Stimulated activated CD8-positive, alpha-beta memory T cell treated with anti-CD3 and anti-CD28 coated beads, Interleukin-4, amount 100 ng/mL, for 24 hours (primary cell): Measurements from ENCODE around the gene GJB4.

Experiments
- DNase-seq: peaks from one replicate; pipeline ENCODE4 v3.0.0-alpha.2; 2020; ENCODE audit warnings: low read depth

The GJB4 gene

DNA sequence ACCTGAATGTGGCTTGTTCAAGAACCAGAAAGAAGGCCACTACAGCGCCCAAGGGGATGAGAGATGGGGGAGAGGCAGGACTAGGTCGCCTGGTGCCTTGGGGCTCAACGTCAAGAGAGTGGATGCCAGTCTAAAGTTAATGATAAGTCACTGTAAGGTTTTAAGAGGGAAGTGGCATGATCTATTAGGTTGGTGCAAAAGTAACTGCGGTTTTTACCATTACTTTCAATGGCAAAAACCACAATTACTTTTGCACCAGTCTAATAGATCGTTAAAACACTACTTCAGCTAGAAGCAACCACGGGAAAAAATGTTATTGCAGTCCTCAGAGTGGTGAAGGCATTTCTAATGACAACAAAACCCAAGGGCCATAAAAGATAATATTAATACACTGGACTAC lies 18.8 kb downstream of the GJB4 start:
- no peak for DNase-seq

DNA sequence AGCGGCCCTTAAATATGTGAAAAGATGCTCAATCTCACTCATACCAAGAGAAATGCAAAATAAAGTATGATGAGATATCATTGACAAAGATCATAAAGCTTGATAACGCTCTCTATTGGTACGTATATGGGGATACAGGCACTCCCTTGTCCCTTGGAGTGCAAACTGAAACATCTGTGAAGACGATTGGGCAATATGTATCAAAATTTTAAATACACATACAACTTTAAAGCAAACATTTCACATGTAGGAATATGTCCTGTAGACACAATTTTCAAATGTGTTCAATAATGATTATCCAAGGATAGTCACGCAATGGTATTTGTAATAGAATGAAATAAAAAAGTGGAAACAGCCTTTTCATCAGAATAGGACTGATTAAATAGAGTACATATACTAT lies 19.5 kb downstream of the GJB4 start:
- no peak for DNase-seq

DNA sequence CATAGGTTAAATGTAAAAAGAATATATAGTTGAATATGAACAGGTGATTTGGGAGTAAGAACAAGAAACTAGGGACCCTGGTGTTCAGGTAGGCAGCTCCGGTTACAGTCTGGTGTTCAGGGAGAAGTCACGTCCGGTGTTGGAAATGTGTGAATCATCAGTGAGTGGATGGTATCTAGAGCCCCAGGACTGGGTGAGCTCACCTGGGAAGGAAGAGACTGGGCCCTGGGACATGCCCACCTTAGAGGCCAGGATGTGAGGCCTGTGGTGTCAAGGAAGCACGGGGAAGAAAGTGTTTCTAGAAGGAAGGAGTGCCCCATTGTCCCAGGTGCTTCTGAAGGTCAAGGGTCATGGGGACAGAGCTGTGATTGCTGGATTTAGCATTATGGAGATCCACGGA lies 20.0 kb downstream of the GJB4 start:
- no peak for DNase-seq

GRCh38 chr1:34779962-34780361 lies 20.4 kb downstream of the GJB4 start:
- DNase-seq = no peak

DNA sequence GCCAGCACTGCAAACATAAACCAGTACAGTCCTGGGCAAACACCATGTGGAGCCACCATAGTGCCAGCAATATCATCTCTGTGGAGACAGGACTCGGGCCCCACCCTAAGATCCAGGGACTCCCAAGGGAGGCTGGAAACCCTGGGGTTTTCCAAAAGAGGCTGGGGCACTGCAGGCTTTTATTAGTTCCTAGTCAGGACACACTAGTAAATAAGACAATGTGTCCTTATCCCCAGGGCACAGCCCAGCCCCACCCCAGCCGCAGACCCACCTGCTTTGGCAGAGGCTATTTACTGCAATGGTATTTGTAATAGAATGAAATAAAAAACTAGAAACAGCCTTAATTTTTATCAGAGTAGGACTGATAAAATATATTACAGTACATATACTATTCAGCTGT lies 21.0 kb downstream of the GJB4 start:
- no peak for DNase-seq

DNA sequence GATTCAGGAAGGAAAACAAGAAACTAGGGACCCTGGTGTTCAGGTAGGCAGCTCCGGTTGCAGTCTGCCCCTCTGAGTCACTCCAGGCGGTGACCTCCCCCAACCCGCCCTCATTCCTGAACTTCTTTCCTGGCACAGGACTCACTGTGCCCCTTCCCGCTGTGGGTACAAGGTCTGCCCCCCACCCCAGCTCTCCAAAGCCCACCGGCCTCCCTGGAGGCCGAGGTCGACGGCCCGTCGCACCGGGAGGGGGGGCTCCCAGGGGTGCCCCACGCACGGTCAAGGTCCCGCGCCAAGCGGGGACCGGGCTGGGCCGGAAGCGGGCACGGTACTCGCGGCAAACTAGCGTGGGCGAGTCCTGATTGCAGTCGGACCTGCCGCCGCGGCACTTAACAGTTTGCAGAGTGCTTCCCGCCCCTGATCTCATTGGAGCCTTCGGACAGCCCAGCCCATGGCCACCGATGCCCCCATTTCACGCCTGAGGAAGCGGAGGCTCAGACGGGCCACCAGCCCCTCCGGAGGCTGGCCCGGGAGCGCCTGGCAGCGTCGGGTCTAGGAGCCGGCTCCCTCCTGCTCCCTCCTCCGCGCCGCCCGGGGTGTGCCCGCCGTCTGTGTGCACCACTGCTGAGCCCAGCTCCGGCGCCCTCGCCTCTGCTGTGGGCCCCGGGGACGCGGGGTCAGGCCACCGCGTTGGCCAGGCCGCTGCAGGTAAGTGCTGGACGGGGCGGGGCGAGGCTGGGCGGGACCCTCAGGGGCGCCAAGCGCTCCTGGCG lies 21.7 kb downstream of the GJB4 start, which contains the start of gene GJB3:
GJB3 (plus strand) TSS at position 144 of the 773 bp plus-strand sequence. CDS start 3,549 bp downstream, outside the sequence.
- DNase-seq = no peak

DNA sequence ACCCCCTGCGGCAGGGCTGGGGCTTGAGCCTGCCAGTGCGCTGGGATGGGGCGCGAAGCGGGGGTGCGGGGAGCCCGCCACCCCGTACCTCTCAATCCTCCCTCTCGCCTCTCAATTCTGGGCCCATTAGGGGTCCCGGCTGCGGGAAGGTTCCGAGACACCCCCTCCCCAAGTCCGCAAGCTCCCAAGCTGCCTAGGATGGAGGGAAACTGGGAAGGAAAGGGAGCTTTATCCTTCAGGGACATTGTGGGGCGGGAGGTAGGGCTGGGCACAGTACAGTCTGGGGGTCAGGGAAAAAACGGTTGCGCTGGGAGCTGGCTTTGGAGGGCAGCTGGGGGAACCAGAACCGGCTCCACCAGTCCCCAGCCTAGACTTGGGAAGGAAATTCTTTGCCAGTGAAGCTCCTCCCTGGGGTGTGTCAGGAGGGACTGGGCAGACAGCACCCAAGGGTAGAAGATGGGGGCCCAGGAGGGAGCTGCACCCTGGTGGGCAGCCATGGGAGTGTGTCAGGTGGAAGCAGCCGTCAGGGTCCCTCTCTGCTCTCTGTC lies 22.4 kb downstream of the GJB4 start:
- no peak for DNase-seq

DNA sequence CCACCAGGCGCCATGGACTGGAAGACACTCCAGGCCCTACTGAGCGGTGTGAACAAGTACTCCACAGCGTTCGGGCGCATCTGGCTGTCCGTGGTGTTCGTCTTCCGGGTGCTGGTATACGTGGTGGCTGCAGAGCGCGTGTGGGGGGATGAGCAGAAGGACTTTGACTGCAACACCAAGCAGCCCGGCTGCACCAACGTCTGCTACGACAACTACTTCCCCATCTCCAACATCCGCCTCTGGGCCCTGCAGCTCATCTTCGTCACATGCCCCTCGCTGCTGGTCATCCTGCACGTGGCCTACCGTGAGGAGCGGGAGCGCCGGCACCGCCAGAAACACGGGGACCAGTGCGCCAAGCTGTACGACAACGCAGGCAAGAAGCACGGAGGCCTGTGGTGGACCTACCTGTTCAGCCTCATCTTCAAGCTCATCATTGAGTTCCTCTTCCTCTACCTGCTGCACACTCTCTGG lies 25.2 kb downstream of the GJB4 start:
- DNase-seq = no peak

GRCh38 chr1:34785231-34785874 lies 25.8 kb downstream of the GJB4 start:
- DNase-seq = no peak

GRCh38 chr1:34785875-34786470 lies 26.4 kb downstream of the GJB4 start:
- DNase-seq = no peak

DNA sequence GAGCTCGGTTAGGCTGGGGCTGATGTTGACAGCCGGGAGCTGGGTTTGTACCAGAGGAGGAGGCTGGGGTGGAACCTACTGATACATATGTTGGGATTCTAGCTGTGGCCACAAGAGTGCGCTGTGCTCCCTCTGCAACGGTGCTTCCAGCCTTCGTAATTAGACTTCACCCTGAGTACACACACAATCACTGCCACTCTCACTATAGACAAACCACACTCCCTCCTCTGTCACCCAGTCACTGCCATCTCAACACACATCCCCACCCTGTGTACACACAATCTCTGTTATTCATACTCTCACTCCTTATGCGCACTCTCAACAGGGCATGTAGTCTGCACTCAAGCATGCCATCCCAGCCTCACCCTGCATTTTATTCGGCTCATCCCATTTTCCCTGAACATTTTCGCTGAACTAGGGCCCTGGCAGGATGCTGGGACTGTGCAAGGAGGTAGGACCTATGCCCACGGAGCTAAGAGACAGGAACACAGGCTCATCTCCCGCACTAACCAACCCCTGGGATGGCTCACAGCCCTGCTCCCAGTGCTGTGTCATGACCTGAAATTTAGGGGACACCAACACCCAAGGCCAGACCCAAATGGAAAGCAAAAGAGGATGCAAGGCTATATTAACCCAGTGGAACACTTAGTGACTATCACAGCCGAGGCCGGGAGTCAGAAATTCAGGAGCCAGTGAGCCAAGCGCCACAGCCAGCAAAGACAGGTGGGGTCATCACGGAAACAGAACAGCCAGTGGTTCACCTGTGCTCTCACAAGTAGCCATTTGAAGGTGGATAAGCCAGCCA lies 27.2 kb downstream of the GJB4 start:
- peak; percentile 36 for DNase-seq

GRCh38 chr1:34787461-34788420 lies 28.2 kb downstream of the GJB4 start:
- no peak for DNase-seq

DNA sequence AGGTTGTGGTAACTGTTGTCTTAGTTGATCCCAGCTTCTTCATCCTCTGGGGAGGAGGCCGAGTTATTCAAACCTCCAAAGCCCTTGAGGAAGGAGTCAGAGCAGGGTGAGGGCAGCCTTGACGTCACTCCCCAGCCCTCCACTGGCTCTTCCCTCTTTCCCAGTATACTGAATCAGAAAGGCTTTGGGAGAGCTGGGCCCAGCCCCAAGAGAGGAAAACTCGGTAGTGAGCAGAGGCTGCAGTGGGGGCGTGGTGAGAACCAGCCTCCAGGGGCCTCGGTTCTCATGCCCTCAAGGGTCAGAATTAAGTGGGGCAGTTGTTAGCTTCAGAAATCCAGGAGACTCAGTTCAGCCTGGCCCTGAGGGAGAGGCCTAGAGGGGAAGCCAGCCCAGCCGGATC lies 31.4 kb downstream of the GJB4 start:
- no peak for DNase-seq

GRCh38 chr1:34792424-34792823 lies 32.9 kb downstream of the GJB4 start:
- DNase-seq = no peak

DNA sequence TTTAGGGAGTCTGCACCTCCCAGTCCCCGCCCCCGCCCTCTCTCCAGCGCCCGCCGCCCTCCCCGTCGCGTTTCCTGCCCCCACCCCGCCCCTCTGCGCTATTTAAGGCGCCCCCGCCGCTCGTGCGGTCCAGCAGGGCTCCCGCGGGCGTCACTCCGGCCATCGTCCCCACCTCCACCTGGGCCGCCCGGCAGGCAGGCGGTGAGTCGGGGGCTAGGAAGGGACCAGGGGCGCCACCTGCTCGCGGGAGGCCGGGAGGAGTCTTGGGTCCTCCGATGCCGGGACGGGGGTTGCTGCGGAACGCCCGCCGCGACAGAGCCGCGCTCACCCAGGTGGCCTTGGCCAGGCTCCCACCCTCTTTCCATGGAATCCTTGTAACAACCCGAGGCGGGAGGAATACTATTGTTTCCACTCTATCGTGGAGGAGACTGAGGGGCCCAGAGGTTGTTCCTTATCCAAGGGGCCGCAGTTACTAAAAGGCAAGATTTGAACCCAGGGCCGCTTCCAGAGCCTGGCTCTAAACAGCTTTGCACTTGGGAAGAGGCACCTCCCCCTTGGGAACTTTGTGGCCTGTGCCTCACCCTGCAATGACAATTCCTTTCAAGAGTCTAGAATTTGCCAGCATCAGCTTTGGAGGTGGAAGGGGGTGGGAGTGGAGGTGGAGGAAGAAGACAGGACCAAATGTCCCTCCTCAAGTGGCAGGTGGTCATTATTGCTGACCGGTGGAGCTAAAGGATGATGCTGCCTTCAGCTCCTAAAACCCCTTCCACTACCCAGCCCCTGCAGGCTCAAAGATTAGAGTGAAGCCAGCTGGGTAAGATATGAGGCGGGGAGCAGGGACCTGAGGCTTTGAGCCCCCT lies 33.6 kb downstream of the GJB4 start, which contains the start of gene GJA4:
GJA4 (plus strand) TSS at position 132 of the 860 bp plus-strand sequence. CDS start 1,215 bp downstream, outside the sequence.
- DNase-seq = no peak

GRCh38 chr1:34794001-34794789 lies 34.7 kb downstream of the GJB4 start:
- DNase-seq = no peak

DNA sequence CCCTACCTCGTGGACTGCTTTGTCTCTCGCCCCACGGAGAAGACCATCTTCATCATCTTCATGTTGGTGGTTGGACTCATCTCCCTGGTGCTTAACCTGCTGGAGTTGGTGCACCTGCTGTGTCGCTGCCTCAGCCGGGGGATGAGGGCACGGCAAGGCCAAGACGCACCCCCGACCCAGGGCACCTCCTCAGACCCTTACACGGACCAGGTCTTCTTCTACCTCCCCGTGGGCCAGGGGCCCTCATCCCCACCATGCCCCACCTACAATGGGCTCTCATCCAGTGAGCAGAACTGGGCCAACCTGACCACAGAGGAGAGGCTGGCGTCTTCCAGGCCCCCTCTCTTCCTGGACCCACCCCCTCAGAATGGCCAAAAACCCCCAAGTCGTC lies 35.2 kb downstream of the GJB4 start:
- no peak for DNase-seq

DNA sequence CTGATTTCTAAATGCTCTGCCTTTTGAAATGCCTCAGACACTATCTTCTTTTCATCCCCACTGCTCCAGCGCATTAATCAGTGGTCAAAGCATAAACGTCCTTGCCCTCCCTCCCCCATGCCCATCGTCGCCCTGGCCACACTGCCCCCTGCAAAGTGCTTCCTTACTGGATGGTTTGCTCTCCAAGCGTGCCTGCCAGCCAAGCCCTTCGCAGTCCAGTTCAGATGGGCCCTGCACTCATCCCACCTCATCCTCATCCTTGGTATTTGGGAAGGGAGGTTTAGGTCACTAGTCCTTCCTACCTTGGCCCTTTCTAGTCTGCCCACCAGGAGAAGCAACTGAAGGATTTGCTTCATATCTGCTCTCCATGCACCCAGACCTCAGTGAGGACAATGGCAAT lies 36.4 kb downstream of the GJB4 start:
- DNase-seq = no peak

DNA sequence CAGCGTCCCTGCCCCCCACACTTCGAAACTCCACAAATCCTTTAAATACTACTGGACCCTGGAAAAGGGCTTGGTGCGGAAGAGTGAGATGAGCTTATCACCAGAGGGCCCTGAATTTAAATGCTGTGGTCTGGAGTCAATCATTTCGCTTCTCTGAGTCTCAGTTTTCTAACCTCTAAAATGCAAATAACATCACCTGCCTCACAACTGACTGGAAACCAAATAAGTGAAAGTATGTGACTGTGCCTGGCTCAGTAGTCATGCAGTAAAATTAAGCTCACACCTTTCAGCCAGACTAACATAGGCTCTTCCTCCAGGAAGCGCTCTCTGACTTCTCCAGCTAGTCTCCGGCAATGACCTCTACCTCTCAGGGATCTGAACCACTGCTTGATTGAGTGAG lies 37.5 kb downstream of the GJB4 start:
- no peak for DNase-seq
